WTC11 (cell line): ENCODE data around the gene ACBD5. TPM values are rescaled to one million over a fixed set of nuclear protein-coding genes. Genes with fewer than 3 reads are reported as not detected.

Experiments
- CREB1 ChIP-seq: sonication (generic); formaldehyde crosslinking; IDR thresholded peaks from 2 replicates; pipeline ENCODE4 v1.8.0; 2023; ENCODE audit warnings: mild to moderate bottlenecking, missing genetic modification reagents
- E2F5 ChIP-seq: sonication (generic); formaldehyde crosslinking; IDR thresholded peaks from 2 replicates; pipeline ENCODE4 v1.8.1; 2022; ENCODE audit warnings: mild to moderate bottlenecking, moderate library complexity, missing genetic modification reagents
- HMGA2 ChIP-seq: fragments of 250-450 bp; sonication (Bioruptor Pico); IDR thresholded peaks from 2 replicates; pipeline ENCODE4 v1.4.0; 2021; ENCODE audit warnings: mild to moderate bottlenecking, moderate library complexity
- HMGXB4 ChIP-seq: sonication (generic); formaldehyde crosslinking; IDR thresholded peaks from 2 replicates; pipeline ENCODE4 v1.8.1; 2023; ENCODE audit warnings: mild to moderate bottlenecking, moderate library complexity, missing genetic modification reagents
- RELA ChIP-seq: sonication (generic); formaldehyde crosslinking; IDR thresholded peaks from 2 replicates; pipeline ENCODE4 v1.8.1; 2022; ENCODE audit warnings: missing genetic modification reagents, mild to moderate bottlenecking, borderline replicate concordance
- SMAD4 ChIP-seq: sonication (generic); formaldehyde crosslinking; IDR thresholded peaks from 2 replicates; pipeline ENCODE4 v1.8.0; 2022; ENCODE audit warnings: mild to moderate bottlenecking, missing genetic modification reagents
- USF2 ChIP-seq: sonication (generic); formaldehyde crosslinking; IDR thresholded peaks from 2 replicates; pipeline ENCODE4 v1.8.1; 2023; ENCODE audit warnings: mild to moderate bottlenecking, missing genetic modification reagents, moderate library complexity
- ZBTB21 ChIP-seq: sonication (generic); formaldehyde crosslinking; IDR thresholded peaks from 2 replicates; pipeline ENCODE4 v1.8.1; 2023; ENCODE audit warnings: mild to moderate bottlenecking, missing genetic modification reagents, borderline replicate concordance
- ZNF121 ChIP-seq: sonication (generic); formaldehyde crosslinking; IDR thresholded peaks from 2 replicates; pipeline ENCODE4 v1.8.0; 2023; ENCODE audit warnings: missing genetic modification reagents
- ZNF219 ChIP-seq: sonication (generic); formaldehyde crosslinking; IDR thresholded peaks from 2 replicates; pipeline ENCODE4 v1.8.0; 2023; ENCODE audit warnings: missing genetic modification reagents, mild to moderate bottlenecking, borderline replicate concordance
- ZNF317 ChIP-seq: sonication (generic); formaldehyde crosslinking; IDR thresholded peaks from 2 replicates; pipeline ENCODE4 v1.8.1; 2023; ENCODE audit warnings: low read depth, mild to moderate bottlenecking, moderate library complexity, missing genetic modification reagents, borderline replicate concordance
- ZNF416 ChIP-seq: fragments of 250-450 bp; sonication (Bioruptor Pico); IDR thresholded peaks from 2 replicates; pipeline ENCODE4 v1.9.0; 2021; ENCODE audit warnings: mild to moderate bottlenecking, inconsistent platforms
- ZNF425 ChIP-seq: fragments of 250-450 bp; sonication (Bioruptor Pico); conservative IDR thresholded peaks from 2 replicates; pipeline ENCODE4 v1.9.0; 2021; ENCODE audit warnings: mild to moderate bottlenecking
- total RNA-seq: library from RNA; stranded (reverse); gene quantifications from 3 replicates; pipeline ENCODE4 v1.2.3, GENCODE V29; 2021
- TF ChIP-seq, protein P1 (sequence below): sonication (generic); formaldehyde crosslinking; IDR thresholded peaks from 2 replicates; pipeline ENCODE4 v1.8.1; 2023; ENCODE audit warnings: mild to moderate bottlenecking, missing genetic modification reagents
- TF ChIP-seq, protein P2 (sequence below): sonication (generic); formaldehyde crosslinking; IDR thresholded peaks from 2 replicates; pipeline ENCODE4 v1.8.0; 2023; ENCODE audit warnings: mild to moderate bottlenecking, missing genetic modification reagents
- TF ChIP-seq, protein P3 (sequence below): sonication (generic); formaldehyde crosslinking; IDR thresholded peaks from 2 replicates; pipeline ENCODE4 v1.8.0; 2022; ENCODE audit warnings: mild to moderate bottlenecking, missing genetic modification reagents
- TF ChIP-seq, protein P4 (sequence below): sonication (generic); formaldehyde crosslinking; IDR thresholded peaks from 2 replicates; pipeline ENCODE4 v1.8.1; 2022; ENCODE audit warnings: low read depth, missing genetic modification reagents, borderline replicate concordance
- TF ChIP-seq, protein P5 (sequence below): sonication (generic); formaldehyde crosslinking; conservative IDR thresholded peaks from 2 replicates; pipeline ENCODE4 v1.8.1; 2023; ENCODE audit warnings: mild to moderate bottlenecking, low read depth, missing genetic modification reagents, moderate library complexity
- TF ChIP-seq, protein P6 (sequence below): fragments of 250-450 bp; sonication (Bioruptor Pico); IDR thresholded peaks from 2 replicates; pipeline ENCODE4 v1.8.0; 2021; ENCODE audit warnings: mild to moderate bottlenecking

Gene ACBD5
- total RNA-seq, 1 experiment from 2014 or later = 18.1 TPM

- peak; percentile 51; the same call in 1 of the 2 replicates for TF ChIP-seq HMGXB4 (CRISPR knock-in tag)
- TF ChIP-seq ZBTB21 = peak; percentile 74; the same call in 1 of the 2 replicates
- no peak for TF ChIP-seq ZNF425 (CRISPR knock-in tag)
- TF ChIP-seq HMGA2 (CRISPR knock-in tag) = no peak
- TF ChIP-seq, protein P1, sequence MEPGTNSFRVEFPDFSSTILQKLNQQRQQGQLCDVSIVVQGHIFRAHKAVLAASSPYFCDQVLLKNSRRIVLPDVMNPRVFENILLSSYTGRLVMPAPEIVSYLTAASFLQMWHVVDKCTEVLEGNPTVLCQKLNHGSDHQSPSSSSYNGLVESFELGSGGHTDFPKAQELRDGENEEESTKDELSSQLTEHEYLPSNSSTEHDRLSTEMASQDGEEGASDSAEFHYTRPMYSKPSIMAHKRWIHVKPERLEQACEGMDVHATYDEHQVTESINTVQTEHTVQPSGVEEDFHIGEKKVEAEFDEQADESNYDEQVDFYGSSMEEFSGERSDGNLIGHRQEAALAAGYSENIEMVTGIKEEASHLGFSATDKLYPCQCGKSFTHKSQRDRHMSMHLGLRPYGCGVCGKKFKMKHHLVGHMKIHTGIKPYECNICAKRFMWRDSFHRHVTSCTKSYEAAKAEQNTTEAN (CRISPR knock-in tag) = no peak
- no peak for TF ChIP-seq E2F5
- TF ChIP-seq, protein P2, sequence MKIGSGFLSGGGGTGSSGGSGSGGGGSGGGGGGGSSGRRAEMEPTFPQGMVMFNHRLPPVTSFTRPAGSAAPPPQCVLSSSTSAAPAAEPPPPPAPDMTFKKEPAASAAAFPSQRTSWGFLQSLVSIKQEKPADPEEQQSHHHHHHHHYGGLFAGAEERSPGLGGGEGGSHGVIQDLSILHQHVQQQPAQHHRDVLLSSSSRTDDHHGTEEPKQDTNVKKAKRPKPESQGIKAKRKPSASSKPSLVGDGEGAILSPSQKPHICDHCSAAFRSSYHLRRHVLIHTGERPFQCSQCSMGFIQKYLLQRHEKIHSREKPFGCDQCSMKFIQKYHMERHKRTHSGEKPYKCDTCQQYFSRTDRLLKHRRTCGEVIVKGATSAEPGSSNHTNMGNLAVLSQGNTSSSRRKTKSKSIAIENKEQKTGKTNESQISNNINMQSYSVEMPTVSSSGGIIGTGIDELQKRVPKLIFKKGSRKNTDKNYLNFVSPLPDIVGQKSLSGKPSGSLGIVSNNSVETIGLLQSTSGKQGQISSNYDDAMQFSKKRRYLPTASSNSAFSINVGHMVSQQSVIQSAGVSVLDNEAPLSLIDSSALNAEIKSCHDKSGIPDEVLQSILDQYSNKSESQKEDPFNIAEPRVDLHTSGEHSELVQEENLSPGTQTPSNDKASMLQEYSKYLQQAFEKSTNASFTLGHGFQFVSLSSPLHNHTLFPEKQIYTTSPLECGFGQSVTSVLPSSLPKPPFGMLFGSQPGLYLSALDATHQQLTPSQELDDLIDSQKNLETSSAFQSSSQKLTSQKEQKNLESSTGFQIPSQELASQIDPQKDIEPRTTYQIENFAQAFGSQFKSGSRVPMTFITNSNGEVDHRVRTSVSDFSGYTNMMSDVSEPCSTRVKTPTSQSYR (CRISPR knock-in tag) = no peak
- TF ChIP-seq CREB1 (CRISPR knock-in tag) = no peak
- TF ChIP-seq RELA (CRISPR knock-in tag) = no peak
- TF ChIP-seq, protein P3, sequence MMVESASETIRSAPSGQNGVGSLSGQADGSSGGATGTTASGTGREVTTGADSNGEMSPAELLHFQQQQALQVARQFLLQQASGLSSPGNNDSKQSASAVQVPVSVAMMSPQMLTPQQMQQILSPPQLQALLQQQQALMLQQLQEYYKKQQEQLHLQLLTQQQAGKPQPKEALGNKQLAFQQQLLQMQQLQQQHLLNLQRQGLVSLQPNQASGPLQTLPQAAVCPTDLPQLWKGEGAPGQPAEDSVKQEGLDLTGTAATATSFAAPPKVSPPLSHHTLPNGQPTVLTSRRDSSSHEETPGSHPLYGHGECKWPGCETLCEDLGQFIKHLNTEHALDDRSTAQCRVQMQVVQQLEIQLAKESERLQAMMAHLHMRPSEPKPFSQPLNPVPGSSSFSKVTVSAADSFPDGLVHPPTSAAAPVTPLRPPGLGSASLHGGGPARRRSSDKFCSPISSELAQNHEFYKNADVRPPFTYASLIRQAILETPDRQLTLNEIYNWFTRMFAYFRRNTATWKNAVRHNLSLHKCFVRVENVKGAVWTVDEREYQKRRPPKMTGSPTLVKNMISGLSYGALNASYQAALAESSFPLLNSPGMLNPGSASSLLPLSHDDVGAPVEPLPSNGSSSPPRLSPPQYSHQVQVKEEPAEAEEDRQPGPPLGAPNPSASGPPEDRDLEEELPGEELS (CRISPR knock-in tag) = peak; percentile 82
- TF ChIP-seq, protein P4, sequence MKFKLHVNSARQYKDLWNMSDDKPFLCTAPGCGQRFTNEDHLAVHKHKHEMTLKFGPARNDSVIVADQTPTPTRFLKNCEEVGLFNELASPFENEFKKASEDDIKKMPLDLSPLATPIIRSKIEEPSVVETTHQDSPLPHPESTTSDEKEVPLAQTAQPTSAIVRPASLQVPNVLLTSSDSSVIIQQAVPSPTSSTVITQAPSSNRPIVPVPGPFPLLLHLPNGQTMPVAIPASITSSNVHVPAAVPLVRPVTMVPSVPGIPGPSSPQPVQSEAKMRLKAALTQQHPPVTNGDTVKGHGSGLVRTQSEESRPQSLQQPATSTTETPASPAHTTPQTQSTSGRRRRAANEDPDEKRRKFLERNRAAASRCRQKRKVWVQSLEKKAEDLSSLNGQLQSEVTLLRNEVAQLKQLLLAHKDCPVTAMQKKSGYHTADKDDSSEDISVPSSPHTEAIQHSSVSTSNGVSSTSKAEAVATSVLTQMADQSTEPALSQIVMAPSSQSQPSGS (CRISPR knock-in tag) = no peak
- TF ChIP-seq, protein P5, sequence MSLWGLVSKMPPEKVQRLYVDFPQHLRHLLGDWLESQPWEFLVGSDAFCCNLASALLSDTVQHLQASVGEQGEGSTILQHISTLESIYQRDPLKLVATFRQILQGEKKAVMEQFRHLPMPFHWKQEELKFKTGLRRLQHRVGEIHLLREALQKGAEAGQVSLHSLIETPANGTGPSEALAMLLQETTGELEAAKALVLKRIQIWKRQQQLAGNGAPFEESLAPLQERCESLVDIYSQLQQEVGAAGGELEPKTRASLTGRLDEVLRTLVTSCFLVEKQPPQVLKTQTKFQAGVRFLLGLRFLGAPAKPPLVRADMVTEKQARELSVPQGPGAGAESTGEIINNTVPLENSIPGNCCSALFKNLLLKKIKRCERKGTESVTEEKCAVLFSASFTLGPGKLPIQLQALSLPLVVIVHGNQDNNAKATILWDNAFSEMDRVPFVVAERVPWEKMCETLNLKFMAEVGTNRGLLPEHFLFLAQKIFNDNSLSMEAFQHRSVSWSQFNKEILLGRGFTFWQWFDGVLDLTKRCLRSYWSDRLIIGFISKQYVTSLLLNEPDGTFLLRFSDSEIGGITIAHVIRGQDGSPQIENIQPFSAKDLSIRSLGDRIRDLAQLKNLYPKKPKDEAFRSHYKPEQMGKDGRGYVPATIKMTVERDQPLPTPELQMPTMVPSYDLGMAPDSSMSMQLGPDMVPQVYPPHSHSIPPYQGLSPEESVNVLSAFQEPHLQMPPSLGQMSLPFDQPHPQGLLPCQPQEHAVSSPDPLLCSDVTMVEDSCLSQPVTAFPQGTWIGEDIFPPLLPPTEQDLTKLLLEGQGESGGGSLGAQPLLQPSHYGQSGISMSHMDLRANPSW (CRISPR knock-in tag) = no peak
- TF ChIP-seq, protein P6, sequence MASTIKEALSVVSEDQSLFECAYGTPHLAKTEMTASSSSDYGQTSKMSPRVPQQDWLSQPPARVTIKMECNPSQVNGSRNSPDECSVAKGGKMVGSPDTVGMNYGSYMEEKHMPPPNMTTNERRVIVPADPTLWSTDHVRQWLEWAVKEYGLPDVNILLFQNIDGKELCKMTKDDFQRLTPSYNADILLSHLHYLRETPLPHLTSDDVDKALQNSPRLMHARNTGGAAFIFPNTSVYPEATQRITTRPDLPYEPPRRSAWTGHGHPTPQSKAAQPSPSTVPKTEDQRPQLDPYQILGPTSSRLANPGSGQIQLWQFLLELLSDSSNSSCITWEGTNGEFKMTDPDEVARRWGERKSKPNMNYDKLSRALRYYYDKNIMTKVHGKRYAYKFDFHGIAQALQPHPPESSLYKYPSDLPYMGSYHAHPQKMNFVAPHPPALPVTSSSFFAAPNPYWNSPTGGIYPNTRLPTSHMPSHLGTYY (CRISPR knock-in tag) = no peak
- TF ChIP-seq USF2 (CRISPR knock-in tag) = peak; percentile 27; the same call in 1 of the 2 replicates
- peak; percentile 75; the same call in 1 of the 2 replicates for TF ChIP-seq ZNF416 (CRISPR knock-in tag)
- TF ChIP-seq ZNF219 (CRISPR knock-in tag) = no peak
- no peak for TF ChIP-seq ZNF121 (CRISPR knock-in tag)
- 0 out of 2 replicates have a peak, but pooled peaks have one; percentile 23 for TF ChIP-seq SMAD4 (CRISPR knock-in tag)
- TF ChIP-seq ZNF317 (CRISPR knock-in tag) = no peak
These were observed 11.8 kb upstream of the ACBD5 start (continued) for GRCh38 chr10:27252267-27253000.
